GM19240 (cell line): ENCODE data around the gene ACTL6B.
"Not testable (repeated sequence)": the region's sequence is repeated elsewhere in the genome, so short reads cannot be mapped to it uniquely, and the experiment has no call there.

Source experiments
- DNase-seq: peaks from one replicate; pipeline ENCODE4 v3.0.0; 2011; ENCODE audit warnings: low spot score; ENCODE audit not compliant: insufficient read length

ACTL6B gene

DNA sequence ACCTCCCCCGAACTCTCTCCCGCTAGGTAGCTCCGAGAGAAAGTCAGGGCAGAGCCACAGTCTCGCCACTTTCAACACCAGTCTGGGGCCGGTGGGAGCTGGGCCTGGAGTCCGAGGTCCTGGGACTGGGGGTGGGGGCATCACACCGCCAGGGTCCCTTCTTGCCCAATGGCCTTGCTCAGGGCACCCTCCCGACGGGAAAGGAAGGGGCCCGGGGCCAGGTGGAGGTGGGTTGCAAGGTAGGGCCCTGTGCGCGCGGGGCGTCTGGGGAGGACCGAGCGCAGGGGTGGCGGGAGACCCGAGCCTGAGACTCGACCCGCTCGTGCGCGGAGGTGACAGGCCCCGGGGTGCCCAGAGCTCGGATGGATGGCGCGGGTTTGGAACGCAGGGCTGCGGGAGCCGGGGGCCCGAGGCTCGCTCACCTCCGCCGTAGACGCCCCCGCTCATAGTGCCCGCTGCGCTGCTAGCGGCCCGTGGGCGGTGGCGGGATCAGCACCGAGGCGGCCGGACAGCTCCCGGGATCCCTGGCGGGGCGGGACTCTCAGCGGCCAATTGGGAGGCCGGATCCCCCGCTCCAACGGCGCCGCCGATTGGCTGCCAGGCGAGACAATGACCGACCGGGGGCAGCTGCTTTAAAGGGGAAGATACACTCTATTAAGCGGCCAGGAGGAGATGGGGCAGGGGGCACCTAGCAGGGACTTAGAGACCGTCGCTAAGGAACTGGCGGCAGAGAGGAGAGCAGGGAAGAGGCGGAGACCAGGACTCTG lies at the start of gene ACTL6B:
Gene ACTL6B, minus strand, starts transcription at position 541 of the 767 bp plus-strand sequence. Its CDS starts 94 bp downstream, at position 447.
- DNase-seq, result no peak

DNA sequence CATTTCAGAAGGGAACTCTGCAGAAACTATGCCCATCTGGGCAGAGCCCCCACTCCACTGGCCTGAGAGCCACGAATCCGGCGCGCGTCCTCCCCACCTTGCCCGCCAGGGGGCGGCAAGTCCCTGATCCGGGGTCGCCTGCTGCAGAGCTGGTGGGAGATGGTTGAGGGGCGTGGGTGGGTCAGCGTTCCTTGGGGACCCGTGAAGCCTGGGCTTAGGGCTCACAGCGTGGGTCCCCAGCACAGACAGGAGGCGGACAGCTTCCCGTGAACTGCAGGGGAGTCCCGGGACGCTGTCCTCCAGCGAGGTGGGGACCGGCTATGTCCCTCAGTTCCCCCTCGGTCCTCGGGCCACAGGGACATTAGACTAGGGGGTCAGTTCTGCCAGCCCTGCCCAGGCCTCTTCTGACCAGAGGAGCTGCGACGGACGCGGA lies 49.1 kb upstream of the ACTL6B start:
- peak; percentile 77 for DNase-seq

- DNase-seq, result not testable (repeated sequence)
Observed at GRCh38 chr7:100701089-100701488, 44.8 kb upstream of the ACTL6B start.

DNA sequence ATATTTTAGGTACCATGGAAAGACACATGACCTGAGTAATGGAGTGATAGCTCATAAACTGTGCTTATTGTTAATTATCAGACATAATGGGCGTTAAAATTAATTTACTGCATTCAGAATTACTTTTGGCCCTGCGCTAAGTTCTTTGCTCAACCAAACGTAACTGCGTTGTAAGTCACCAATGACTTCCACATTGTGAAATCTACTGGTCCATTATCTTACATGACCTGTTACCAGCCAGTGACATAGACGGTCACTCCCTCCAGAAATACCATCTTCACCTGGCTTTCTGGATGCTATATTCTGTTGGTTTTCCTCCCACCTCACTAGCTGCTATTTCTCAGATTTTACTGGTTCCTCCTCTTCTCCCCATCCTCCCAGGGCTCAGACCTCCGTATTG lies 42.8 kb upstream of the ACTL6B start:
- DNase-seq, result no peak

GRCh38 chr7:100696123-100696521 lies 39.9 kb upstream of the ACTL6B start:
- no peak for DNase-seq

DNA sequence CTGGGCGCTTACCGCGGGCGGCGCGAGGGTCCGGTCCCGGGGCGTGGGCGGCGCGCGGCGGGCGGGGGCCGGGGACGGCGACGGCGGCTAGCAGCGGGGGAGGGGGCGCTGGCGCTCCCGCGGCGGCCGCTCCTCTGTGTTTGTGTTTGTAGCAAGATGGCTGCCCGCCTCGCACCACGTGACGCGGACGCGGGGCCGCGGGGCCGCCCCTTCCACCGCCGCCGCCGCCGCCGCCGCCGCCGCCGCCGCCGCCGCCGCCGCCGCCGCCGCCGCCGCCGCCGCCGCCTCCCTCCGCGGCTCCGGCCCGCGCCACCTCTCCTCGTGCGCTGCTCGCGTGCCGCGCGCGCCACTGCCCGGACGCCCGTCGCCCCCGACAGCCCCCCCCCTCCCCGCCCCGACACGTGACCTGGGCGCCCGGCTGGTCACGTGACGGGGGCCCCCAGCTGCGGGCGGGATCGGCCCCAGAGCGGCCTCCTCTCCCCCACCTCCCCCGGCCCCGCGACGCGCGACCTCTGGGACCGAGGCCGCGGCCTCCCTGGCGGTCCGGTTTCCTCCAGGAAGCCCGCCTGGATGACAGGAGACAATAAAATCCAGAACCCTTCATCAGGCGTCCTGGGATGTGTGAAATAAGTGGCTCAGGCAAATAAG lies 38.0 kb upstream of the ACTL6B start, which contains the start of gene GIGYF1:
Gene GIGYF1, minus strand, starts transcription at position 153 of the 648 bp plus-strand sequence. CDS start 6,012 bp downstream, outside the sequence.
- DNase-seq, result peak; percentile 81

- DNase-seq, result no peak
Observed at GRCh38 chr7:100693312-100694097, 37.3 kb upstream of the ACTL6B start.

DNA sequence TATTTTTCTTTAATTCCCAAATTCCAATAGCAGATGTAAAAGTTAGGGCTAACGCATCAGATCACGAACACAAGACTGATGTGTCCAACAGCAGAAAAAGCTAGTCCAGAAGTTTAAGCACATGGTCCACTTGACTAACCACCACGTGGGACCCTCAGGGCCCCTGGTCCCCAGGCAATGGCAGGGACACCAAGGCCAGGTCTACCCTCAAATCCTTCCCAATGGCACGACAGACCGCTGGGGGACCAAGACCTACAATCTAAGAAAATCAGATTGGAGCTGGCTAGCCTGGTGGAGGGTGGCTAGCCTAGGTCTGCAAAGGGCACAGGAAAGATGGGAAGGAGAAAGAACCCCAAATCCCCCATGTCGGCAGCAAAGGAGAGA lies 36.3 kb upstream of the ACTL6B start:
- DNase-seq, result no peak

- peak; percentile 92 for DNase-seq
Observed at GRCh38 chr7:100691676-100692577, 35.7 kb upstream of the ACTL6B start.

GRCh38 chr7:100689230-100690135 lies 33.2 kb upstream of the ACTL6B start:
- DNase-seq, result no peak

DNA sequence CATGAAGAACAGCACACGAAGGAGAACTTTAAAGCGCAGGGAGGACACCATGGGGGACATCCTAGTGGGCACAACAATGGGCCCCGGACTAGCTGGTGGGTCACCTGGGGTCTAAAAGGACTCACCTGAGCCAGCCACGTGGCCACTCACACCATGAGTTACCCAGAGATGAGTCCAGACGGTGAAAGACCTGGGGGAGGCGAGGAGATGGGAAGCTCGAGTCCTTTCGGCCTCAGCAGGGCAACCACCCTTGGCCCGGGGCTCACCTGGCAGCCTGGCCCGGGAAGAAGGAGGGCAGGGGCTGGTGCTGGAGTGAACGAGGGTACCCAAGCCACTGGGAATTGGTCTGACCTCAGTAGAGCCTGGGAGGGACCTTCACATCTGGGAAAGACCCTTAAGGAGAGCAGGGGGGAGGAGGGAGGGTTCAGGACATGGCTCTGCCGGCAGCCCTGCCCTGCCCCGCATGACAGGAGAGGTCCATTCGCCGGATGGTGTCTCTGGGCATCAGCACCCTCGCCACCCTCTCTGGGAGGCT lies 32.1 kb upstream of the ACTL6B start:
- no peak for DNase-seq

- DNase-seq, result no peak
Observed at GRCh38 chr7:100687751-100688300, 31.6 kb upstream of the ACTL6B start.

- no peak for DNase-seq
Observed at GRCh38 chr7:100687261-100687660, 31.0 kb upstream of the ACTL6B start.

- DNase-seq, result no peak
Observed at GRCh38 chr7:100686822-100687211, 30.6 kb upstream of the ACTL6B start.

GRCh38 chr7:100686201-100686821 lies 30.1 kb upstream of the ACTL6B start:
- DNase-seq, result no peak

DNA sequence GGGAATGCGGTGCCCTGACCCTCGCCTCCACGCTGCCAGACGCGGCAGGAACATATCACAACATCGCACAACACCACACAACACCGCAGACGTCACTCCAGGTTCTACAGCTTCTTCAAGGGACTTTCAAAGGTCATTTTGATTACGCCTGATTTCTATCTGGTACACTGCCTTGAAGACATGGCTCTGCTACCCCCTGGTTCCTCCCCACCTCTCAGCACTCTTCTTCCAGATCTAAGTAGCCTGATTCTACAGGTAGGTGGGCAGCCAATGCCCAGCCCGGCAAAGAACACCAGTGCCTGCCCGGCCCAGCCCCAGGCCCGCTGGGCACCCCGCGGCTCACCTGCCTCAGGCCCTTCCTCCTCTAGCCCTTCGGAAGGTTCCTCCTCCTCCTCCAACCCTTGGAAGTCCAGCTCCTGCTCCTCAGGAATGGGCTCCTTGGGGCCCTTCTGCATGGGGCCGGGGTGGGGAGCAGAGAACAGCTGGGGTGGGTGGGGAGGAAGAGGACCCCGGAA lies 29.4 kb upstream of the ACTL6B start:
- no peak for DNase-seq

DNA sequence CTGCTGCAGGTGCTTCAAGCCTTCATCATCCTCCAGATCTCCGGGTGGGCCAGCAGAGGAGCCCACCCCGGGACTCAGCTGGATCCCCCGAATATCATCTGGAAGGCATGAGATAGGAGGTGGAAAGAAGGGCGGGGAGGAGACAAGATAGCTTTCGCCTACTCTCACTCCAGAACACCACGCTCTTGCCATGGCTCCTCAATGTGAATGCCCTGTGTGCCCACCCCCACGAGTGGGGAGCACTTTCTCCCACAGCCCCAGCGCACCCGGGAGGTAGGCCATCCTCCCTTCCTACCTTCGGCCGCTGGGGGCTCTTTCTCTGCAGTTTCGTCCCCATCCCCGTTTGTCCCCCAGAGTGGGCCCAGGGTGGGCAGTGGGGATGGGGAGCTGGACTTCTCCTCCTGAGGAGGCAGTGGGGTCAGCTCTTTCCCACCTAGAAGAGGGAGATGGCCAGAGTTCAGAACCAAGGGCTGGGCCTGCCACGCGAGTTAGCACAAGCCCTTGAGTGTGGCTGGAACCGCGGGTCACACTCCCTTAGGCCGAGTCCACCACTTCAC lies 28.9 kb upstream of the ACTL6B start:
- DNase-seq, result no peak

DNA sequence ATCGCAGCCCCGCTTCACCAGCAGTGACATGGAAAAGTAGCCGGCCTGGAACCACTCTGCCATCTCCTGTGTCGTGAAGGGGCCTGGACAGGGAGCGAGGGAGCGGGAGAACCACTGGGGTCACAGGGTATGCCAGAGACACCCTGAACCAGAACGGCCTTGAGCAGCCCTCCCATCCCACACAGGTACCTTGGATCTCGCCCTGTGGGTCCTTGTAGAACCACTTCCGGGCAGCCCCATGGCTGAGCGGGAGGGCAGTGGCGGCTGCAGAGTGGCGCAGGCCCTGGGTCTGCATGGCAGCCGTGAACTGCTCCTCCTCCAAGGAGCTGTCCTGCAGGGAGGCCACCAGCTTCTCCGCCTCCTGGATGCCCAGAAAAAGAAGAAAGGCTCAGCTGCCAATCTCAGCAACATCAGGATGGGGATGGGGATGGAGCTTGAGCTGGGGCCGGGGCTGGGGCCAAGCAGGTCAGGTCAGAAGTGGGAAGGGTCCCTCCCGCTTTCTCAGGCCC lies 28.3 kb upstream of the ACTL6B start:
- no peak for DNase-seq
